CD14-positive monocyte (primary cell): ENCODE results near the gene DNMT3A. TPM values are rescaled to one million over a fixed set of nuclear protein-coding genes. Genes with fewer than 3 reads are reported as not detected.

Experiments used
- DNase-seq, 3 donors: peaks; one replicate each; pipeline ENCODE4 v3.0.0-alpha.2; 2011 to 2022
- H2AFZ ChIP-seq: 2 replicates; pipeline ENCODE4 v1.6.0; 2012; ENCODE audit warnings: mild to moderate bottlenecking, low read depth, low read length, inconsistent platforms; ENCODE audit not compliant: insufficient read depth, poor library complexity, severe bottlenecking
- H3K27ac ChIP-seq, 2 donors: 1 replicate in 1 of 2; 2 replicates in 1 of 2; pipeline ENCODE4 v1.5.1; 2012 to 2013; ENCODE audit warnings: low read length in 2 of 2, control low read depth in 1 of 2, inconsistent platforms in 1 of 2, low read depth in 1 of 2, mild to moderate bottlenecking in 1 of 2
- H3K27me3 ChIP-seq, 2 donors: one replicate each; pipeline versions ENCODE4 v1.6.0 to v1.6.1; 2011 to 2013; ENCODE audit warnings: low read length in 2 of 2; ENCODE audit not compliant: control insufficient read depth in 2 of 2, insufficient read depth in 2 of 2
- H3K36me3 ChIP-seq, 2 donors: replicated peaks in 1 of 2; 1 replicate in 1 of 2; 2 replicates in 1 of 2; pipeline versions ENCODE4 v1.5.1 to v1.6.1; 2012 to 2013; ENCODE audit warnings: low read length in 2 of 2, control low read depth in 1 of 2, inconsistent platforms in 1 of 2, mild to moderate bottlenecking in 1 of 2; ENCODE audit not compliant: insufficient read depth in 2 of 2, control insufficient read depth in 1 of 2
- H3K4me1 ChIP-seq, 2 donors: 1 replicate in 1 of 2; 2 replicates in 1 of 2; pipeline versions ENCODE4 v1.5.1 to v1.6.1; 2012 to 2013; ENCODE audit warnings: low read length in 2 of 2, control low read depth in 1 of 2, inconsistent platforms in 1 of 2, mild to moderate bottlenecking in 1 of 2, moderate library complexity in 1 of 2; ENCODE audit not compliant: insufficient read depth in 2 of 2, control insufficient read depth in 1 of 2
- H3K4me2 ChIP-seq: replicated peaks from 2 replicates; pipeline ENCODE3; 2012; ENCODE audit warnings: low read length, moderate library complexity, mild to moderate bottlenecking; ENCODE audit not compliant: poor library complexity, severe bottlenecking; ENCODE audit errors: extremely low read depth
- H3K4me3 ChIP-seq, 3 experiments: fragments of 200-600 bp in 1 of 3; sonication (generic) in 1 of 3; replicated peaks in 1 of 3; 1 replicate in 2 of 3; 2 replicates in 1 of 3; pipeline ENCODE4 v1.5.1; 2011 to 2013; ENCODE audit warnings: low read length in 3 of 3, mild to moderate bottlenecking in 3 of 3, control low read depth in 2 of 3, low read depth in 2 of 3, inconsistent platforms in 1 of 3, moderate library complexity in 1 of 3
- H3K79me2 ChIP-seq: 2 replicates; pipeline ENCODE4 v1.6.0; 2012; ENCODE audit warnings: mild to moderate bottlenecking, control low read depth, inconsistent platforms, low read length, moderate library complexity; ENCODE audit not compliant: insufficient read depth
- H3K9ac ChIP-seq: 2 replicates; pipeline ENCODE4 v1.6.0; 2017; ENCODE audit warnings: low read length, mild to moderate bottlenecking; ENCODE audit not compliant: insufficient read depth, poor library complexity, severe bottlenecking
- H3K9me3 ChIP-seq, 2 donors: replicated peaks in 1 of 2; 1 replicate in 1 of 2; 2 replicates in 1 of 2; pipeline versions ENCODE4 v1.5.1 to v1.6.1; 2012 to 2013; ENCODE audit warnings: low read length in 2 of 2, control low read depth in 1 of 2; ENCODE audit not compliant: control insufficient read depth in 1 of 2, insufficient read depth in 1 of 2
- H4K20me1 ChIP-seq: 2 replicates; pipeline ENCODE4 v1.6.0; 2012; ENCODE audit warnings: mild to moderate bottlenecking, low read length, control low read depth, moderate library complexity; ENCODE audit not compliant: insufficient read depth
- H3K27ac Mint-ChIP-seq, 7 donors: one replicate each; pipeline ENCODE4 v1.8.0; 2020; ENCODE audit warnings: mild to moderate bottlenecking in 7 of 7, mixed read lengths in 7 of 7, moderate library complexity in 6 of 7, inconsistent platforms in 2 of 7
- H3K27me3 Mint-ChIP-seq, 3 donors: one replicate each; pipeline ENCODE4 v1.8.0; 2021 to 2022; ENCODE audit warnings: low read depth in 3 of 3, mild to moderate bottlenecking in 3 of 3, mixed read lengths in 3 of 3, moderate library complexity in 3 of 3, inconsistent platforms in 1 of 3
- H3K36me3 Mint-ChIP-seq, 2 donors: one replicate each; pipeline ENCODE4 v1.8.0; 2020; ENCODE audit warnings: mixed read lengths in 2 of 2, inconsistent platforms in 1 of 2, mild to moderate bottlenecking in 1 of 2
- H3K4me1 Mint-ChIP-seq: one replicate; pipeline ENCODE4 v1.8.0; 2020; ENCODE audit warnings: mild to moderate bottlenecking, mixed read lengths
- H3K4me3 Mint-ChIP-seq, 2 donors: one replicate each; pipeline ENCODE4 v1.8.0; 2020; ENCODE audit warnings: mild to moderate bottlenecking in 2 of 2, mixed read lengths in 2 of 2, moderate library complexity in 1 of 2
- H3K9me3 Mint-ChIP-seq, 7 donors: one replicate each; pipeline ENCODE4 v1.8.0; 2020 to 2022; ENCODE audit warnings: mixed read lengths in 7 of 7, mild to moderate bottlenecking in 6 of 7, moderate library complexity in 6 of 7, inconsistent platforms in 2 of 7
- CTCF ChIP-seq: fragments of 200-600 bp; IDR thresholded peaks from one replicate; pipeline ENCODE4 v1.8.0; 2022; ENCODE audit warnings: antibody characterized with exemption, mild to moderate bottlenecking
- WGBS: methylation state at CpG from one replicate; pipeline ENCODE4 v1.1.5; 2013; ENCODE audit warnings: missing lambda C conversion rate; ENCODE audit not compliant: insufficient coverage; 5-methylcytosine and 5-hydroxymethylcytosine counted together
- intact Hi-C, 2 donors: fragments of 100-400 bp; cut with micrococcal nuclease; formaldehyde crosslinking; loops; one replicate each; pipeline versions ENCODE4 v1.15.0 to v1.15.1; 2023
- polyA plus RNA-seq, 3 donors: library from polyadenylated mRNA; depleted of rRNA in 1 of 3; unstranded in 2 of 3; stranded (reverse) in 1 of 3; fragments of 300-500 nt in 2 of 3; fragments of >200 nt in 1 of 3; fragmentation: Illumina TruSeq in 2 of 3; gene quantifications; 1 replicate in 2 of 3; 2 replicates in 1 of 3; pipeline ENCODE4 v1.2.3, GENCODE V29; 2012 to 2021

The DNMT3A gene
- polyA plus RNA-seq, 3 donors, result 1.7 to 7.9 (median 2.7) TPM

- Histone ChIP-seq H3K4me2 (peak overlapping the region; percentile 80), H3K27me3 (peaks cover 0 to 2% of the 10 kb centered on the region in 2 donors), H3K4me3 (peak overlapping the region; percentile 1 to 67 (median 24)), H2AFZ (peak overlapping the region; percentile 68), H3K9me3 (no peaks in the 10 kb centered on the region), H3K9ac (peak overlapping the region; percentile 33), H3K27ac (peak overlapping the region; percentile 69 to 80), H3K4me1 (peaks cover 27 to 31% of the 10 kb centered on the region in 2 donors), H3K36me3 (peaks cover 4 to 18% of the 10 kb centered on the region in 2 donors), H4K20me1 (peaks cover 2% of the 10 kb centered on the region), H3K79me2 (no peaks in the 10 kb centered on the region)
- Mint-ChIP-seq H3K36me3 (peaks cover 34 to 35% of the 10 kb centered on the region in 2 donors), H3K27ac (peak overlapping the region; percentile 10 to 87 (median 85)), H3K4me3 (peak overlapping the region; percentile 65 to 84), H3K27me3 (peaks cover 0 to 3% (median 0%) of the 10 kb centered on the region in 3 donors), H3K4me1 (peaks cover 31% of the 10 kb centered on the region), H3K9me3 (peaks cover 0 to 2% (median 0%) of the 10 kb centered on the region in 7 donors)
- peak; percentile 63 to 76 (median 73) for DNase-seq
- WGBS, result under 1% methylated on average over 12 of the region's 16 CpGs
- TF ChIP-seq CTCF, result no peak
- intact Hi-C loops, result no loop called here
Observed at GRCh38 chr2:25294573-25295462, 46.9 kb downstream of the DNMT3A start.

DNA sequence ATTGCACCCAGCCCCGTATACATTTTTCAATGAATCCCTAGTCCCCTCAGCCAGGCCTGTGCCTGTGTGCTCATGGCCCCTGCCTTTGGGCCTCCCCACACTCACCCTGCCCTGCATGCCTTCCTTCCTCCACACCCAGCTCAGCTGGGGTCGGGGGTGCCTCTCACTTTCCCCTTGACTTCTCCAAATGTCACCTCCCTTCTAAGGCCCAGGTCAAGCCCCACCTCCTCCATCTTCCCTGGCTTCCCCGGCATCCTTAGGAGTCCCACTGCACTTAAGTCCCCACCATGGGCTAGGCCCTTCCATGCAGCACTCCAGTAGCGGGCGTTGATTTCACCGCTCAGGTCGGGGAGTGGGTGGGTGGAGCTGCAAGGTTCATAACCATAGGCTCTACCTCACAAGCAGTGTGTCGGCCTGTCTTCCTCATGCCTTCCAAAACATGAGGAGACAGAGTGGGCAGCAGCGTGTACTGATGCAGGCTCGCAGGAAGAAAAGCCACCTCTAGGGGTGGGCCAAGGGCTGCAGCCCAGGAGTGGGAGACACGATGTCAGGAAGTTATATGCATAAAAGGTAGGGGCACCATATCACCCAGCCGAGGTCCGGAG is 47.7 kb downstream of the DNMT3A start:
- H3K36me3 Mint-ChIP-seq, result peaks cover 26 to 27% of the 10 kb centered on the region in 2 donors

More for the DNA sequence above, 47.7 kb downstream of the DNMT3A start:
- peak overlapping the region in 1 of 2 donors; percentile 42 for H3K4me3 Mint-ChIP-seq
- Histone ChIP-seq H3K79me2 (no peaks in the 10 kb centered on the region), H3K27me3 (peaks cover 0 to 2% of the 10 kb centered on the region in 2 donors), H3K4me2 (peak overlapping the region; percentile 80), H3K9me3 (no peaks in the 10 kb centered on the region), H4K20me1 (no peaks in the 10 kb centered on the region), H2AFZ (peak overlapping the region; percentile 68), H3K9ac (no peak overlapping the region), H3K36me3 (peaks cover under 1 to 11% of the 10 kb centered on the region in 2 donors), H3K4me3 (peak overlapping the region in 1 of 3 experiments; percentile 67), H3K27ac (peak overlapping the region; percentile 69 to 80), H3K4me1 (peaks cover 27 to 31% of the 10 kb centered on the region in 2 donors)
- H3K4me1 Mint-ChIP-seq, result peaks cover 31% of the 10 kb centered on the region
- peak overlapping the region in 3 of 7 donors; percentile 38 to 86 (median 79) for H3K27ac Mint-ChIP-seq
- no peak for DNase-seq
- peaks cover 0 to 4% (median 0%) of the 10 kb centered on the region in 3 donors for H3K27me3 Mint-ChIP-seq
- peaks cover 0 to 2% (median 0%) of the 10 kb centered on the region in 7 donors for H3K9me3 Mint-ChIP-seq
- no peak for TF ChIP-seq CTCF
- intact Hi-C loops, result no loop called here
- 21% methylated on average over 7 of the region's 13 CpGs for WGBS
